Measurements from ENCODE around the gene TBX4. TPM values are rescaled to one million over a fixed set of nuclear protein-coding genes. Genes with fewer than 3 reads are reported as not detected.

Gene TBX4
- total RNA-seq, 1 experiment from 2014 or later: not detected

GRCh38 chr17:61447358-61447757, 4.9 kb upstream of the TBX4 start:
- Histone ChIP-seq H3K56ac (ENCODE audit: insufficient read length, low read depth, low read length) (no peak overlapping the region), H2BK5ac (ENCODE audit: insufficient read length, low read length) (no peak overlapping the region), H3K9ac (ENCODE audit: extremely low read depth, insufficient read length, low read length) (no peak overlapping the region), H3K27me3 (ENCODE audit: insufficient read depth, low read length) (peaks cover 24% of the 10 kb centered on the region), H4K8ac (replicated peaks; ENCODE audit: insufficient read length, low read depth, low read length) (no peak overlapping the region), H4K20me1 (ENCODE audit: control insufficient read depth, insufficient read depth, insufficient read length) (no peaks in the 10 kb centered on the region), H2BK120ac (ENCODE audit: low read depth, low read length, poor library complexity, severe bottlenecking) (no peak overlapping the region), H3T11ph (ENCODE audit: low read length) (no peak overlapping the region), H3K23ac (ENCODE audit: insufficient read length, low read depth, low read length) (no peak overlapping the region), H3K23me2 (ENCODE audit: insufficient read length, low read depth, low read length, poor library complexity, severe bottlenecking) (peaks cover 9% of the 10 kb centered on the region), H3K4ac (ENCODE audit: low read depth, low read length) (no peak overlapping the region), H4K5ac (ENCODE audit: insufficient read length, low read depth, low read length) (no peak overlapping the region), H2AFZ (ENCODE audit: low read length) (no peak overlapping the region), H3K27ac (ENCODE audit: insufficient read length, low read depth, low read length) (no peak overlapping the region), H3K14ac (ENCODE audit: insufficient read depth, low read length) (no peak overlapping the region), H2BK20ac (ENCODE audit: low read depth, low read length, poor library complexity, severe bottlenecking) (no peak overlapping the region), H3K4me2 (ENCODE audit: insufficient read depth, insufficient read length, low read length) (no peak overlapping the region), H3K79me1 (ENCODE audit: insufficient read depth, low read depth, low read length, poor library complexity, severe bottlenecking) (no peaks in the 10 kb centered on the region), H3K79me2 (ENCODE audit: insufficient read depth, low read length) (no peaks in the 10 kb centered on the region), H3K18ac (ENCODE audit: insufficient read length, low read depth, low read length) (no peak overlapping the region), H3K9me3 (ENCODE audit: control insufficient read depth, low read depth, low read length) (no peaks in the 10 kb centered on the region), H2AK5ac (ENCODE audit: insufficient read length, low read length) (no peak overlapping the region), H2BK12ac (ENCODE audit: insufficient read length, low read depth, low read length) (no peak overlapping the region), H2BK15ac (ENCODE audit: low read depth, low read length) (no peak overlapping the region), H4K91ac (ENCODE audit: insufficient read length, low read depth, low read length) (no peak overlapping the region), H3K4me1 (ENCODE audit: insufficient read depth, low read length) (no peaks in the 10 kb centered on the region)
- peaks cover 28 to 39% of the 10 kb centered on the region in 2 experiments for H3K4me1 Mint-ChIP-seq
- peaks cover 85% of the 10 kb centered on the region for H3K27me3 Mint-ChIP-seq (ENCODE audit: low read depth)
- H3K9me3 Mint-ChIP-seq: 0 out of 5 replicates have a peak, but pooled peaks cover 0 to 1% of the 10 kb centered on the region in 2 experiments
- no peak for TF ChIP-seq CTCF (conservative IDR thresholded peaks at IDR 0.05)
- no peak for DNase-seq
- no peak overlapping the region for H3K4me3 Mint-ChIP-seq
- no peak overlapping the region for H3K27ac Mint-ChIP-seq
- no peaks in the 10 kb centered on the region for H3K36me3 Mint-ChIP-seq (ENCODE audit: insufficient read depth in 1 of 3, low read depth in 3 of 3)

All from H9 (cell line).